NCI-H82 (cell line): Measurements from ENCODE around the gene SUN1.
"Not testable (repeated sequence)": the region's sequence is repeated elsewhere in the genome, so short reads cannot be mapped to it uniquely, and the experiment has no call there.

ENCODE experiments used
- DNase-seq: peaks from one replicate; lab custom pipeline; 2025; lab: John Stamatoyannopoulos, UW

SUN1 gene

GRCh38 chr7:832167-832967 is at the start of gene SUN1:
SUN1 (plus strand) TSS chr7:832476; CDS start chr7:832525, 49 bp downstream.
- DNase-seq = no peak

GRCh38 chr7:782718-783449 is 49.4 kb upstream of the SUN1 start:
- no peak for DNase-seq

- no peak for DNase-seq
These were observed 48.5 kb upstream of the SUN1 start for GRCh38 chr7:783556-784490.

- no peak for DNase-seq
These were observed 47.3 kb upstream of the SUN1 start for GRCh38 chr7:784971-785370.

GRCh38 chr7:785416-785815 is 46.9 kb upstream of the SUN1 start:
- no peak for DNase-seq

- DNase-seq = peak; percentile 68
These were observed 45.6 kb upstream of the SUN1 start for GRCh38 chr7:786472-787255.

GRCh38 chr7:787332-788240 is 44.7 kb upstream of the SUN1 start:
- DNase-seq = no peak

GRCh38 chr7:791519-791918 is 40.8 kb upstream of the SUN1 start:
- no peak for DNase-seq

- DNase-seq = no peak
These were observed 38.1 kb upstream of the SUN1 start for GRCh38 chr7:794207-794606.

- DNase-seq = no peak
These were observed 37.5 kb upstream of the SUN1 start for GRCh38 chr7:794671-795329.

- DNase-seq = not testable (repeated sequence)
These were observed 35.7 kb upstream of the SUN1 start for GRCh38 chr7:796434-797169.

GRCh38 chr7:798921-799470 is 33.3 kb upstream of the SUN1 start:
- no peak for DNase-seq

GRCh38 chr7:800692-801091 is 31.6 kb upstream of the SUN1 start:
- no peak for DNase-seq

- DNase-seq = not testable (repeated sequence)
These were observed 30.9 kb upstream of the SUN1 start for GRCh38 chr7:801351-801750.

GRCh38 chr7:801940-802381 is 30.3 kb upstream of the SUN1 start:
- DNase-seq = peak; percentile 84

GRCh38 chr7:802500-803242 is 29.6 kb upstream of the SUN1 start:
- DNase-seq = no peak

- DNase-seq = no peak
These were observed 29.0 kb upstream of the SUN1 start for GRCh38 chr7:803243-803635.

GRCh38 chr7:803796-804195 is 28.5 kb upstream of the SUN1 start:
- DNase-seq = not testable (repeated sequence)
